GM10266 (cell line): ENCODE results near the gene CDKN1A.

Experiments
- DNase-seq: peaks from one replicate; pipeline ENCODE4 v3.0.0; 2012; ENCODE audit errors: extremely low spot score
- CTCF ChIP-seq: IDR thresholded peaks from 2 replicates; pipeline ENCODE4 v1.5.1; 2012; ENCODE audit warnings: mild to moderate bottlenecking, low read depth; ENCODE audit not compliant: control insufficient read depth, insufficient read depth; ENCODE audit errors: missing control alignments

CDKN1A gene

DNA sequence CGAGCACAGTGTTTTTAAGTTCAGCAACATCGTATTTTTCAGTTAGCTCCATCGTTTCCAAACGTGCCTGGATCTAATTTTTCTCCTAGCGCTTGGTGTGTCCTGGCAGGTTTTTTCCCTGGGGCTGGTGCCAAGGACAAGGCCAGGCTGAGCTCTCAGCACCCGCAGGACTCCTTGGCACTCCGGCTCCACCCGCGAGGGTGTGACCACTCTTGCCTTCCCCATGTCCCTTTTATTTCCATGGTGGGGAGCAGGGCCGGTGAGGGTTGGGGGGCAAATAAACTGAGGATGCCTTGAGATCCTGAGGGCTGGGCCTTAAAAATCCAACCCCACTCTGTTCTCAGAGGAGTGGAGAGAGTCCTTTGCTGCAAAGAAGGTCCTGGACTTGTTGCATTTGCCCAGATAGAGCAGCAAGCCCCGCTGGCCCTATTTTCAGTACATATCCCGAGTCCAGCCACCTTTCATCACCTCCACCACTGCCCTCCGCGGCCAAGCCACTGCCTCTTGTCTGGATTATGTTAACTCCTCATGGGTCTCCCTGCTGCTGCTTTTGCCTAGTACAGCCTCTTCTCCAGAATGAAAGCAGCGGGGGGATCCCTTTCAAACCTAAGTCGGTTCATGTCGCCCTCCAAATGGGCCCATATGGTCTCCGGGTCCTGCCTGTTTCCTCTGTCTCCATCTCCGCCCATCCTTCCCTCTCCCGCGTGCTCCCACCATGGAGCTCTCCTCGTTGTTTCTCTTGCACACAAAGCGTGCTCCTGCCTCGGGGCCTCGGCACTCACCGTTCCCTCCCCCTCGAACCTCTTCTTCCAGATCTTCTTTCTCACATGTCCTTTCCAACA is 14.6 kb downstream of the CDKN1A start:
- DNase-seq = no peak
- no peak for TF ChIP-seq CTCF

- TF ChIP-seq CTCF = no peak
- DNase-seq = no peak
Measured at GRCh38 chr6:36694616-36695015, 16.1 kb downstream of the CDKN1A start.

- TF ChIP-seq CTCF = no peak
- no peak for DNase-seq
Measured at GRCh38 chr6:36695414-36695813, 16.9 kb downstream of the CDKN1A start.

DNA sequence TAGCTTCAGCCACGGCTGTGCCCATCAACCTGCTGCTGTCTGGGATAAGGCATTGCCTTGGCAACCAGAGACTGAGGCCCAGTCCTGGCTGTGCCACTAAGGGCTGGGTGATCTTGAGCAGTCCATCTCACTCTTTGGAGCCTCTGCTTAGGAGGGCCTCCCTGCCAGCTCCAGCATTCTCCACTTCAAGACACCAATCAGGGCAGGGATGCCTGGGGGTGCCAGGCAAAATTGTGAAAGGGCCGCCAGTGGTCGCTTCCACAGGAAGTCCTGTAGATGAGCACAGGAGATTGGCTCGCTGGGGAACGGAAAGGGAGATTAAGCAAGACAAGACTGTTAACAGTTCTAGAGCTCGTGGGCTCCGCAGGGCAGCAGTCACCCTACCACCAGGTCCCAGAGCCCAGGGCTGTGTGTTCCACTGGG is 19.0 kb downstream of the CDKN1A start, which contains the start of gene RAB44:
Gene RAB44 (plus strand): TSS at position 346 of the 423 bp plus-strand sequence. CDS start 6,410 bp downstream, outside the sequence.
- TF ChIP-seq CTCF = no peak
- DNase-seq = no peak

- no peak for DNase-seq
- TF ChIP-seq CTCF = no peak
Measured at GRCh38 chr6:36698196-36698595, 19.7 kb downstream of the CDKN1A start.

- TF ChIP-seq CTCF = no peak
Measured at GRCh38 chr6:36698871-36699271, 20.4 kb downstream of the CDKN1A start.

GRCh38 chr6:36699348-36699747 is 20.8 kb downstream of the CDKN1A start:
- no peak for TF ChIP-seq CTCF
- DNase-seq = no peak

More at GRCh38 chr6:36698871-36699271, 20.4 kb downstream of the CDKN1A start:
- no peak for DNase-seq
